ENCODE measurements around the gene SEMA5A.

- TF ChIP-seq, protein P1, sequence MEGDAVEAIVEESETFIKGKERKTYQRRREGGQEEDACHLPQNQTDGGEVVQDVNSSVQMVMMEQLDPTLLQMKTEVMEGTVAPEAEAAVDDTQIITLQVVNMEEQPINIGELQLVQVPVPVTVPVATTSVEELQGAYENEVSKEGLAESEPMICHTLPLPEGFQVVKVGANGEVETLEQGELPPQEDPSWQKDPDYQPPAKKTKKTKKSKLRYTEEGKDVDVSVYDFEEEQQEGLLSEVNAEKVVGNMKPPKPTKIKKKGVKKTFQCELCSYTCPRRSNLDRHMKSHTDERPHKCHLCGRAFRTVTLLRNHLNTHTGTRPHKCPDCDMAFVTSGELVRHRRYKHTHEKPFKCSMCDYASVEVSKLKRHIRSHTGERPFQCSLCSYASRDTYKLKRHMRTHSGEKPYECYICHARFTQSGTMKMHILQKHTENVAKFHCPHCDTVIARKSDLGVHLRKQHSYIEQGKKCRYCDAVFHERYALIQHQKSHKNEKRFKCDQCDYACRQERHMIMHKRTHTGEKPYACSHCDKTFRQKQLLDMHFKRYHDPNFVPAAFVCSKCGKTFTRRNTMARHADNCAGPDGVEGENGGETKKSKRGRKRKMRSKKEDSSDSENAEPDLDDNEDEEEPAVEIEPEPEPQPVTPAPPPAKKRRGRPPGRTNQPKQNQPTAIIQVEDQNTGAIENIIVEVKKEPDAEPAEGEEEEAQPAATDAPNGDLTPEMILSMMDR (IDR thresholded peaks at IDR 0.05): no peak
- TF ChIP-seq EZH2 (IDR thresholded peaks at IDR 0.05) (no peak), EZH2phosphoT487 (IDR thresholded peaks at IDR 0.05) (no peak)
Observed at GRCh38 chr5:9174446-9174845, 371.4 kb downstream of the SEMA5A start.
